ENCODE data around the gene ERCC4.

DNA sequence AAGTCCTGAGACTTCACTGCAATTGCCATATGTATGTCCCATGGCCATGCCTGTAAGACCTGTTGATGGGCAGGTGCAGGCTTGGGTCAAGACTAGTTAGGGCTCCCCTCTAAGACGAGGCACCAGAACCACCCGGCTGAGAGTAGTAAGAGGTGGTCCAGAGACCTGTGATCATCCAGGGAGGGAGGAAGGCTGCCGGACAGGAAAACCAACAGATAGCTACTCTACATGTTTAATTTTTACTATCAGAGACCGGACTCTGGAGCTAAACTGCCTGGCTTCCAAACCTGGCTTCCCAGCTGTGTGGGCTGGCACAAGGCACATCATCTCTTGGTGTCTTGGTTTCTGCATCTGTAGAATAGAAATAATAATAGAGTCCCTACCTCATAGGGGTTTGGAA, 73.0 kb downstream of the ERCC4 start:
- TF ChIP-seq, protein P1, sequence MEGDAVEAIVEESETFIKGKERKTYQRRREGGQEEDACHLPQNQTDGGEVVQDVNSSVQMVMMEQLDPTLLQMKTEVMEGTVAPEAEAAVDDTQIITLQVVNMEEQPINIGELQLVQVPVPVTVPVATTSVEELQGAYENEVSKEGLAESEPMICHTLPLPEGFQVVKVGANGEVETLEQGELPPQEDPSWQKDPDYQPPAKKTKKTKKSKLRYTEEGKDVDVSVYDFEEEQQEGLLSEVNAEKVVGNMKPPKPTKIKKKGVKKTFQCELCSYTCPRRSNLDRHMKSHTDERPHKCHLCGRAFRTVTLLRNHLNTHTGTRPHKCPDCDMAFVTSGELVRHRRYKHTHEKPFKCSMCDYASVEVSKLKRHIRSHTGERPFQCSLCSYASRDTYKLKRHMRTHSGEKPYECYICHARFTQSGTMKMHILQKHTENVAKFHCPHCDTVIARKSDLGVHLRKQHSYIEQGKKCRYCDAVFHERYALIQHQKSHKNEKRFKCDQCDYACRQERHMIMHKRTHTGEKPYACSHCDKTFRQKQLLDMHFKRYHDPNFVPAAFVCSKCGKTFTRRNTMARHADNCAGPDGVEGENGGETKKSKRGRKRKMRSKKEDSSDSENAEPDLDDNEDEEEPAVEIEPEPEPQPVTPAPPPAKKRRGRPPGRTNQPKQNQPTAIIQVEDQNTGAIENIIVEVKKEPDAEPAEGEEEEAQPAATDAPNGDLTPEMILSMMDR (conservative IDR thresholded peaks at IDR 0.05; ENCODE audit: low read depth, low read length): no peak
- no peak for TF ChIP-seq EZH2 (IDR thresholded peaks at IDR 0.05; ENCODE audit: borderline replicate concordance, low read depth, low read length, poor library complexity, severe bottlenecking)

Measured in A673 (cell line).